Lower leg skin (tissue), 4 donors: ENCODE data around the gene IFT80. TPM values are rescaled to one million over a fixed set of nuclear protein-coding genes. Genes with fewer than 3 reads are reported as not detected.

Experiments
- DNase-seq, 2 donors: peaks; one replicate each; pipeline ENCODE4 v3.0.0-alpha.2; 2019; ENCODE audit warnings: low spot score in 2 of 2
- H3K4me3 ChIP-seq: fragments of 200-600 bp; sonication (generic); 2 replicates; pipeline ENCODE4 v1.5.1; 2017; ENCODE audit warnings: mild to moderate bottlenecking, low read depth; ENCODE audit not compliant: poor library complexity, severe bottlenecking
- POLR2A ChIP-seq, 2 donors: fragments of 450-650 bp; IDR thresholded peaks; one replicate each; pipeline ENCODE4 v1.6.1; 2016 to 2017; ENCODE audit warnings: antibody characterized with exemption in 2 of 2, mild to moderate bottlenecking in 1 of 2, moderate library complexity in 1 of 2
- WGBS, 2 donors: methylation state at CpG; one replicate each; pipeline ENCODE4 v1.1.5; 2018; 5-methylcytosine and 5-hydroxymethylcytosine counted together
- intact Hi-C: fragments of 100-400 bp; cut with DNase I; formaldehyde crosslinking; loops from one replicate; pipeline ENCODE4 v1.15.0; 2023; ENCODE audit warnings: low total_unique reads
- total RNA-seq, 4 donors: library from RNA; depleted of rRNA; stranded (reverse); fragments of >200 nt; gene quantifications; one replicate each; pipeline ENCODE4 v1.1.0, GENCODE V29; 2016
- TF ChIP-seq, protein P1 (sequence below), 3 donors: fragments of 450-650 bp; IDR thresholded peaks; one replicate each; pipeline ENCODE4 v1.5.1; 2016; ENCODE audit warnings: antibody characterized with exemption in 3 of 3, mild to moderate bottlenecking in 3 of 3, moderate library complexity in 2 of 3

The IFT80 gene
- total RNA-seq, 4 donors from 2014 or later, result 9.7 to 15.7 (median 15.3) TPM

GRCh38 chr3:160291290-160291908, 107.6 kb downstream of the IFT80 start:
- no peak for DNase-seq
- no peak overlapping the region for H3K4me3 ChIP-seq
- 89 to 93% methylated on average over 5 of the region's 5 CpGs for WGBS, 2 donors
- intact Hi-C loops, result no loop called here
- no peak for TF ChIP-seq POLR2A (IDR thresholded peaks at IDR 0.05)
- TF ChIP-seq, protein P1, sequence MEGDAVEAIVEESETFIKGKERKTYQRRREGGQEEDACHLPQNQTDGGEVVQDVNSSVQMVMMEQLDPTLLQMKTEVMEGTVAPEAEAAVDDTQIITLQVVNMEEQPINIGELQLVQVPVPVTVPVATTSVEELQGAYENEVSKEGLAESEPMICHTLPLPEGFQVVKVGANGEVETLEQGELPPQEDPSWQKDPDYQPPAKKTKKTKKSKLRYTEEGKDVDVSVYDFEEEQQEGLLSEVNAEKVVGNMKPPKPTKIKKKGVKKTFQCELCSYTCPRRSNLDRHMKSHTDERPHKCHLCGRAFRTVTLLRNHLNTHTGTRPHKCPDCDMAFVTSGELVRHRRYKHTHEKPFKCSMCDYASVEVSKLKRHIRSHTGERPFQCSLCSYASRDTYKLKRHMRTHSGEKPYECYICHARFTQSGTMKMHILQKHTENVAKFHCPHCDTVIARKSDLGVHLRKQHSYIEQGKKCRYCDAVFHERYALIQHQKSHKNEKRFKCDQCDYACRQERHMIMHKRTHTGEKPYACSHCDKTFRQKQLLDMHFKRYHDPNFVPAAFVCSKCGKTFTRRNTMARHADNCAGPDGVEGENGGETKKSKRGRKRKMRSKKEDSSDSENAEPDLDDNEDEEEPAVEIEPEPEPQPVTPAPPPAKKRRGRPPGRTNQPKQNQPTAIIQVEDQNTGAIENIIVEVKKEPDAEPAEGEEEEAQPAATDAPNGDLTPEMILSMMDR (IDR thresholded peaks at IDR 0.05), result no peak

DNA sequence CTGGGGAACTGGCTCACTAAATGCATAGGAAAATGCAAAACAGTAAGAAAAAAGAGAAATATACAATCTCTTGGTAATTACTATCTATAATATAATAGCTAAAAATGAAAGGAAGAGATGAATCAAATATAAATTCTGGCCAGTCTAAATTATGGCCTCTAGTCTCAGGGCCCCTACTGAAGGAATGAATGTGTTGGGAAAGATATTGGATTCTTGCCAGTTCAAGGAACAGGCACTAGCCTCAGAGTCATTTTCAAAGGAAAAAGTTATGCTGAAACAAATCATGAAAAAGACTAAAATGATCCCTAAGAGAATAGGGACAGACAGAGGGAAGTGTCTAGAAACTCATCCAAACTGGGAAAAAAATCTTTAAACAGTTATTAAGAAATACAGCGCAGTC, 111.4 kb downstream of the IFT80 start:
- TF ChIP-seq, protein P1 (IDR thresholded peaks at IDR 0.05), result no peak
- TF ChIP-seq POLR2A (IDR thresholded peaks at IDR 0.05), result no peak
- WGBS, 2 donors, result 95 to 97% methylated on average over 1 of the region's 1 CpG
- intact Hi-C loops, result no loop called here
- no peak overlapping the region for H3K4me3 ChIP-seq
- DNase-seq, result no peak

DNA sequence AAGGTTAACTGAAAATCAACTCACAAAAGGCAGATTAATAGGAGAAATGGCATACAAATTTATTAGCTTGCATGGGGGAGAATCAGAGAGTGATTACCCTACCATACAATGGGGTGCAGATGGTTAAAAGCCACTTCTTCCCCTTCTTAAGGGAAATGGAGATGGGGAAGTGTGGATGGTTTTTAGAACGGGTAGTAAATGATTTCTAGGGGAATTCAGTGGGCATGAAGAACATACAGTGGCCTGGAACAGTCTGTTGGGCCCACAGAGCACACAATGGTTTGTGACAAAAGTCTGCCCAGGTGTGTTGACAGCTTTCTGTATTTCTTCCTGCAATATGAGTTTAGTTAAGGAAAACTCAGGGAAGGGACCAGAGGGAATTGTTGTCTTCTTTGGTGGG, 112.8 kb downstream of the IFT80 start:
- H3K4me3 ChIP-seq, result no peak overlapping the region
- intact Hi-C loops, result no loop called here
- WGBS, 2 donors, result 57 to 81% methylated on average over 1 of the region's 1 CpG
- DNase-seq, result no peak
- TF ChIP-seq, protein P1 (IDR thresholded peaks at IDR 0.05), result no peak
- TF ChIP-seq POLR2A (IDR thresholded peaks at IDR 0.05), result no peak

DNA sequence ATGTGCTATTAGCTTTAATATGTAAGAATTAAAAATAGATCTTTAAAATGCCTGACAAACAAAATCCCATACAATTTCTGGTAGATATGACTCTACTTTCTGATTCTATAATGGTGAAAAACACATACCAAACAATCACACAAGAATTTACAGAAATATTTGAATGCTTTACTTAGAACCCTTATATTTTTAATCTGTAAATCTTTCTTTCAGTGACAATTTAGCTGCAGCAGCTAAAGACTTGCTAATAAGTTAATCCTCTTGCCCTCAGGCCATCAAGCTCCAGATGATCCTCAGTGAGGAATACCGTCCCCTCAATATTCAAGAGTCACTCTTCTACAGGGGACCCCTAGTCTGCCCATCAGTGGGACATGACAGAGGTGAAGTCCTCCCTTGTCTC, 118.2 kb downstream of the IFT80 start:
- no peak for TF ChIP-seq POLR2A (IDR thresholded peaks at IDR 0.05)
- TF ChIP-seq, protein P1 (IDR thresholded peaks at IDR 0.05), result no peak
- H3K4me3 ChIP-seq, result no peak overlapping the region
- 95 to 97% methylated on average over 1 of the region's 1 CpG for WGBS, 2 donors
- intact Hi-C loops, result no loop called here
- no peak for DNase-seq

DNA sequence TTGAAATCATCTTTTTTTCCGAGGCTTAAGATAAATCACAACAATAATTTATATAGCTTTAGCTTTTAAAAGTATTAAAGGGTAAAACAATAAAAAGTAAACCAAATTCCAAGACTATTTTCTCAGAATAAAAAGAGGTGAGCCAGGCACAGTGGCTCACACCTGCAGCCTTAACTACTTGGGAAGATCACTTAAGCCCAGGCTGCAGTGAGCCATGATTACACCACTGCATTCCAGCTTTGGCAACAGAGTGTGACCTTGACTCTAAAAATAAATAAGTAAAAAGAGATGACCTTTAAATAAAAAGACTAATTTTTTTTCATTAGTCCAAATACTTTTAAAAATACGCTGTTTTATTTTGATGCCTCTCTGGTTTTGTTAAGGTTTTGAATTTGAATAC, 119.4 kb downstream of the IFT80 start:
- H3K4me3 ChIP-seq, result no peak overlapping the region
- DNase-seq, result no peak
- TF ChIP-seq, protein P1 (IDR thresholded peaks at IDR 0.05), result no peak
- no peak for TF ChIP-seq POLR2A (IDR thresholded peaks at IDR 0.05)
- 72 to 97% methylated on average over 2 of the region's 2 CpGs for WGBS, 2 donors
- intact Hi-C loops, result no loop called here

DNA sequence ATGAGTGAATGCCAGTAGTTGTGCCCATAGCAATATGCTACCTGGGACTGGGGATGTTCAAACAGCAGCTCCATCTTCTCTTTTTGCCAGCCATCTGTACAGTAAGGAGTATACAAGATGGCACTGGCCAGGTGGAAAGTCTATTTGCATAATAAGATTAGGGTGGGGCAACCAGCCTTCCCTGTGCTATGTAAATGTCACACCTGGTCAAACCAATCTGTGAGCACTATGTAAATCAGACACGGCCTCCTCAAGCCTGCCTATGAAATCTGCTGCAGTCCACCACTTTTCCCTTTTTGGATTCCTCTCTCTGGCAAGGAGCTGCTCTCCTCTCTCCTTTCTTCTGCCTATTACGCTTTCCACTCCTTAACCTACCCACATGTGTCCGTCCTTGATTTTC, 120.8 kb downstream of the IFT80 start:
- TF ChIP-seq, protein P1 (IDR thresholded peaks at IDR 0.05), result no peak
- intact Hi-C loops, result no loop called here
- H3K4me3 ChIP-seq, result no peak overlapping the region
- 94 to 100% methylated on average over 3 of the region's 3 CpGs for WGBS, 2 donors
- DNase-seq, result no peak
